Endothelial cell of umbilical vein (primary cell): Measurements from ENCODE around the gene SUGCT. TPM values are rescaled to one million over a fixed set of nuclear protein-coding genes. Genes with fewer than 3 reads are reported as not detected.
"Not testable (repeated sequence)": the region's sequence is repeated elsewhere in the genome, so short reads cannot be mapped to it uniquely, and the experiment has no call there.

Source experiments
- BruUV-seq: library from RNA; stranded (reverse); fragments of 400-500 nt; replicated peaks from 2 replicates; lab custom pipeline; 2021; lab: Mats Ljungman, UMichigan
- CTCF ChIA-PET: fragments of 300-600, 350-600 bp; sonication (Branson Sonifier 250); formaldehyde crosslinking; loops from one replicate; lab custom pipeline; 2021; ENCODE audit warnings: antibody characterized with exemption, inconsistent platforms; lab: Charles Lee
- POLR2A ChIA-PET: fragments of 300-600, 350-600 bp; sonication (Branson Sonifier 250); formaldehyde crosslinking; loops from one replicate; lab custom pipeline; 2021; ENCODE audit warnings: antibody characterized with exemption, inconsistent platforms; lab: Charles Lee
- DNase-seq: peaks from one replicate; pipeline ENCODE4 v3.0.0-alpha.2; 2011; ENCODE audit warnings: low read depth, low spot score
- FAIRE-seq: peaks from 2 replicates; lab custom pipeline; 2011; peaks lifted over from hg19 to GRCh38; lab: Jason Lieb, UNC
- H2AFZ ChIP-seq: 2 replicates; pipeline ENCODE4 v1.6.0; 2012; ENCODE audit warnings: low read depth, low read length, control low read depth, inconsistent platforms
- H3K27ac ChIP-seq: 2 replicates; pipeline ENCODE4 v1.5.1; 2011; ENCODE audit warnings: low read depth, mild to moderate bottlenecking, control low read depth, low read length, moderate library complexity; ENCODE audit not compliant: insufficient read depth
- H3K27me3 ChIP-seq, 2 experiments: 2 replicates each; pipeline versions ENCODE4 v1.6.0 to v1.6.1; 2011; ENCODE audit warnings: low read length in 2 of 2, mixed read lengths in 1 of 2; ENCODE audit not compliant: control insufficient read depth in 2 of 2, insufficient read depth in 2 of 2
- H3K36me3 ChIP-seq, 2 experiments: 2 replicates in 1 of 2; 3 replicates in 1 of 2; pipeline ENCODE4 v1.5.1; 2011; ENCODE audit warnings: low read length in 2 of 2, mild to moderate bottlenecking in 1 of 2, moderate library complexity in 1 of 2; ENCODE audit not compliant: control insufficient read depth in 2 of 2, insufficient read depth in 2 of 2; ENCODE audit errors: extremely low read depth in 1 of 2
- H3K4me1 ChIP-seq: 3 replicates; pipeline ENCODE4 v1.5.1; 2011; ENCODE audit warnings: mild to moderate bottlenecking, low read length; ENCODE audit not compliant: control insufficient read depth, insufficient read depth; ENCODE audit errors: extremely low read depth
- H3K4me2 ChIP-seq: 2 replicates; pipeline ENCODE4 v1.6.1; 2011; ENCODE audit warnings: low read length, control low read depth, mixed read lengths; ENCODE audit not compliant: insufficient read depth
- H3K4me3 ChIP-seq, 3 experiments: fragments of 200-600 bp in 1 of 3; sonication (generic), shearing (Covaris generic) in 1 of 3; replicated peaks in 1 of 3; 2 replicates each; pipeline ENCODE4 v1.5.1; 2011 to 2016; ENCODE audit warnings: control low read depth in 3 of 3, low read length in 3 of 3, mild to moderate bottlenecking in 2 of 3, inconsistent platforms in 1 of 3, low read depth in 1 of 3, moderate library complexity in 1 of 3; ENCODE audit not compliant: insufficient read depth in 1 of 3
- H3K79me2 ChIP-seq: 2 replicates; pipeline ENCODE4 v1.6.0; 2012; ENCODE audit warnings: low read length, inconsistent platforms; ENCODE audit not compliant: control insufficient read depth, insufficient read depth
- H3K9ac ChIP-seq: replicated peaks from 2 replicates; pipeline ENCODE3; 2011; ENCODE audit warnings: low read length, control low read depth; ENCODE audit not compliant: insufficient read depth; ENCODE audit errors: extremely low read depth
- H3K9me1 ChIP-seq: replicated peaks from 3 replicates; pipeline ENCODE4 v1.6.0; 2011; ENCODE audit warnings: mild to moderate bottlenecking, low read length; ENCODE audit not compliant: control insufficient read depth, insufficient read depth; ENCODE audit errors: extremely low read depth
- H3K9me3 ChIP-seq: replicated peaks from 2 replicates; pipeline ENCODE4 v1.5.1; 2012; ENCODE audit warnings: low read length, inconsistent platforms; ENCODE audit not compliant: control insufficient read depth, insufficient read depth
- H4K20me1 ChIP-seq: replicated peaks from 2 replicates; pipeline ENCODE3; 2011; ENCODE audit warnings: mild to moderate bottlenecking, low read length; ENCODE audit not compliant: control insufficient read depth, insufficient read depth; ENCODE audit errors: extremely low read depth
- EZH2 ChIP-seq: IDR thresholded peaks from 2 replicates; pipeline ENCODE4 v1.6.1; 2012; ENCODE audit warnings: borderline replicate concordance, low read depth, mild to moderate bottlenecking, moderate library complexity, low read length, inconsistent platforms; ENCODE audit not compliant: severe bottlenecking
- FOS ChIP-seq: IDR thresholded peaks from 2 replicates; pipeline ENCODE4 v1.6.1; 2011; ENCODE audit warnings: mild to moderate bottlenecking, low read length, moderate library complexity, borderline replicate concordance; ENCODE audit not compliant: insufficient read depth
- GATA2 ChIP-seq: IDR thresholded peaks from 2 replicates; pipeline ENCODE4 v1.7.0; 2011; ENCODE audit warnings: low read depth, mild to moderate bottlenecking, moderate library complexity, mixed read lengths, low read length; ENCODE audit not compliant: insufficient read length, insufficient read depth
- JUN ChIP-seq: IDR thresholded peaks from 2 replicates; pipeline ENCODE4 v1.6.1; 2011; ENCODE audit warnings: borderline replicate concordance, low read depth; ENCODE audit not compliant: insufficient read length, insufficient read depth
- MAX ChIP-seq: IDR thresholded peaks from 2 replicates; pipeline ENCODE4 v1.6.1; 2011; ENCODE audit not compliant: insufficient read depth, insufficient read length
- MYC ChIP-seq: IDR thresholded peaks from one replicate; pipeline ENCODE4 v1.6.1; 2011; ENCODE audit warnings: mild to moderate bottlenecking, low read depth, low read length
- POLR2A ChIP-seq: IDR thresholded peaks from 2 replicates; pipeline ENCODE4 v1.6.1; 2012; ENCODE audit warnings: low read depth, mild to moderate bottlenecking, control low read depth, low read length
- POLR2AphosphoS5 ChIP-seq: IDR thresholded peaks from 2 replicates; pipeline ENCODE4 v1.6.1; 2012; ENCODE audit warnings: low read depth, mild to moderate bottlenecking, control low read depth, low read length, moderate library complexity; ENCODE audit not compliant: insufficient read depth
- dilution Hi-C: fragments of 300-500 bp; cut with MboI; formaldehyde crosslinking; loops from one replicate; pipeline ENCODE4 v1.15.0; 2019; ENCODE audit warnings: low sequenced_read_pairs; ENCODE audit not compliant: extremely low pct_ligation_motif_present
- intact Hi-C: fragments of 100-400 bp; cut with micrococcal nuclease; formaldehyde crosslinking; loops from one replicate; pipeline ENCODE4 v1.10.0; 2022
- polyA plus RNA-seq, 4 experiments: library from polyadenylated mRNA; depleted of rRNA in 3 of 4; stranded (reverse) in 3 of 4; unstranded in 1 of 4; fragments of >200 nt; gene quantifications; 2 replicates each; pipeline versions ENCODE4 v1.2.1 to v1.2.3, GENCODE V29; 2011 to 2012; ENCODE audit warnings: missing spikeins in 1 of 4
- total RNA-seq: library from RNA; stranded (reverse); gene quantifications from 2 replicates; pipeline ENCODE4 v1.2.3, GENCODE V29; 2021
- TF ChIP-seq, protein P1 (sequence below), 2 donors: IDR thresholded peaks; 1 replicate in 1 of 2; 2 replicates in 1 of 2; pipeline ENCODE4 v1.5.1; 2011; ENCODE audit warnings: low read length in 2 of 2, mild to moderate bottlenecking in 2 of 2, moderate library complexity in 2 of 2, control low read depth in 1 of 2, inconsistent platforms in 1 of 2, low read depth in 1 of 2; ENCODE audit not compliant: insufficient read depth in 1 of 2; ENCODE audit errors: extremely low read depth in 1 of 2

The SUGCT gene
- total and polyA plus RNA-seq, 2 donors (not counting 3 experiments of a cell fraction or from before 2014, with no cell fraction given), result 1.2 to 1.4 TPM

GRCh38 chr7:40598915-40599314, 464.1 kb downstream of the SUGCT start:
- ChIA-PET POLR2A (no interaction called here), CTCF (interaction anchor here (0.8 kb wide), 1 partner anchor 268 kb away, joined by 3 read pairs; no protein-coding TSS in a partner anchor)
- no peak overlapping the region for H3K9ac ChIP-seq
- dilution Hi-C loops (no loop called here), intact Hi-C loops (no loop called here)
- no TSS peak for BruUV-seq
- no peak overlapping the region for H3K4me3 ChIP-seq
- no peaks in the 10 kb centered on the region for H3K9me1 ChIP-seq
- H2AFZ ChIP-seq, result no peak overlapping the region
- H3K36me3 ChIP-seq, result no peaks in the 10 kb centered on the region
- no peak overlapping the region for H3K27ac ChIP-seq
- no peaks in the 10 kb centered on the region for H3K27me3 ChIP-seq
- no peaks in the 10 kb centered on the region for H4K20me1 ChIP-seq
- FAIRE-seq, result no peak
- no peaks in the 10 kb centered on the region for H3K79me2 ChIP-seq
- H3K4me2 ChIP-seq, result no peak overlapping the region
- no peak for TF ChIP-seq MYC
- no peak for DNase-seq
- no peaks in the 10 kb centered on the region for H3K4me1 ChIP-seq
- H3K9me3 ChIP-seq, result no peaks in the 10 kb centered on the region

DNA sequence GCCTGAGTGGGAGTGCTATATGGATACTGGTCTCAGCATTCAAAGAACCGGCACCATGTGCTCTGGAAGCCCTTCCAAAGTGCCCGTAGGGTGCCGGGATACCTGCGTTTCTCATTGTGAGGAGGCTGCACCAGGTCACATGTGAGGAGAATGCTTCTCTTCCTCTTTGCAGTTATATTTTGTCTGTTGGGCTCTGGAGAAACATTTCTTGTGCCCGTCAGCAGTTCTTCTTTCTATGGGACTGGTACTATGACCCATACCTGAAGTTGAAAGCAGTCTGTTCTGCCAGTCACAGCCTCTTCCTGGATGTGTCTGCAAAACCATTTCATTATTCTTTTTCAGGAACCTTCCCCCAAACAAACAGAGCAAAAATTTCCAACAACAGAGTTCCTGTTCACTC, 465.0 kb downstream of the SUGCT start:
- intact Hi-C loops (no loop called here), dilution Hi-C loops (no loop called here)
- Histone ChIP-seq H3K79me2 (no peaks in the 10 kb centered on the region), H3K4me2 (no peak overlapping the region), H4K20me1 (no peaks in the 10 kb centered on the region), H3K4me3 (no peak overlapping the region), H3K4me1 (no peaks in the 10 kb centered on the region), H2AFZ (no peak overlapping the region), H3K9me3 (no peaks in the 10 kb centered on the region), H3K9me1 (no peaks in the 10 kb centered on the region), H3K27ac (no peak overlapping the region), H3K9ac (no peak overlapping the region), H3K27me3 (no peaks in the 10 kb centered on the region), H3K36me3 (no peaks in the 10 kb centered on the region)
- POLR2A ChIA-PET, result no interaction called here
- FAIRE-seq (no peak), DNase-seq (no peak)
- no TSS peak for BruUV-seq
- CTCF ChIA-PET, result interaction anchor here (0.7 kb wide), 1 partner anchor 368 kb away, joined by 3 read pairs; no protein-coding TSS in a partner anchor
- TF ChIP-seq EZH2 (no peak), MYC (no peak), FOS (no peak), MAX (no peak), GATA2 (no peak), POLR2AphosphoS5 (no peak), JUN (no peak), POLR2A (no peak)
- TF ChIP-seq, protein P1, sequence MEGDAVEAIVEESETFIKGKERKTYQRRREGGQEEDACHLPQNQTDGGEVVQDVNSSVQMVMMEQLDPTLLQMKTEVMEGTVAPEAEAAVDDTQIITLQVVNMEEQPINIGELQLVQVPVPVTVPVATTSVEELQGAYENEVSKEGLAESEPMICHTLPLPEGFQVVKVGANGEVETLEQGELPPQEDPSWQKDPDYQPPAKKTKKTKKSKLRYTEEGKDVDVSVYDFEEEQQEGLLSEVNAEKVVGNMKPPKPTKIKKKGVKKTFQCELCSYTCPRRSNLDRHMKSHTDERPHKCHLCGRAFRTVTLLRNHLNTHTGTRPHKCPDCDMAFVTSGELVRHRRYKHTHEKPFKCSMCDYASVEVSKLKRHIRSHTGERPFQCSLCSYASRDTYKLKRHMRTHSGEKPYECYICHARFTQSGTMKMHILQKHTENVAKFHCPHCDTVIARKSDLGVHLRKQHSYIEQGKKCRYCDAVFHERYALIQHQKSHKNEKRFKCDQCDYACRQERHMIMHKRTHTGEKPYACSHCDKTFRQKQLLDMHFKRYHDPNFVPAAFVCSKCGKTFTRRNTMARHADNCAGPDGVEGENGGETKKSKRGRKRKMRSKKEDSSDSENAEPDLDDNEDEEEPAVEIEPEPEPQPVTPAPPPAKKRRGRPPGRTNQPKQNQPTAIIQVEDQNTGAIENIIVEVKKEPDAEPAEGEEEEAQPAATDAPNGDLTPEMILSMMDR (IDR thresholded peaks at IDR 0.05; ENCODE audit: extremely low read depth in 1 of 2, insufficient read depth in 1 of 2, low read depth in 1 of 2, low read length in 2 of 2), result no peak

DNA sequence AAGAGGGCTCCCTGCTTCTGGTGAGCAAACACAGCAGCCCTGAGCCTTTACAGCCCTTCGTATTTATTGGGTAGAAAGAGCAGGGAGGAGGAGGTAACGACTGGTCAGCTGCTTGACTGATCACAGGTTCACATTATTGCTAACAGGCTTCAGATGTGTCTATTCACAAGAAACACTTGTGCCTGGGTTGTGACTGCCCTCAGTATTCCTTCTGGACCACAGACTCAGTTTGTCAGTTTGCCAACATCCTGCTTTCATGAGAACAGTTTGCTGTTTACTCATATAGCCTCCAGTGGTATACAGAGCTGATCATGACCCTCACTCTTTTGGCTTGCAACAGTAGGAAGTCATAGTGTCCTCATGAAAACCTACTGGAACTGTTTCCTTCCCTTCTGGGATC, 467.5 kb downstream of the SUGCT start:
- dilution Hi-C loops, H3K9ac ChIP-seq, POLR2A ChIA-PET, H3K9me3 ChIP-seq, H3K27ac ChIP-seq, H3K36me3 ChIP-seq, FAIRE-seq, H3K4me1 ChIP-seq, H3K4me3 ChIP-seq, DNase-seq, H3K9me1 ChIP-seq, H3K4me2 ChIP-seq, intact Hi-C loops, H2AFZ ChIP-seq, H4K20me1 ChIP-seq, H3K79me2 ChIP-seq, BruUV-seq, H3K27me3 ChIP-seq: not testable (repeated sequence)
- CTCF ChIA-PET, result interaction anchor here (9.9 kb wide), 1 partner anchor 370 kb away, joined by 264 read pairs; no protein-coding TSS in a partner anchor
